B cell (primary cell): ENCODE data around the gene LIME1.

Experiments
- CTCF ChIP-seq: fragments of 200-600 bp; IDR thresholded peaks from one replicate; pipeline ENCODE4 v1.8.0; 2022; ENCODE audit warnings: antibody characterized with exemption, mild to moderate bottlenecking
- EZH2 ChIP-seq: IDR thresholded peaks from 2 replicates; pipeline ENCODE4 v1.6.1; 2012; ENCODE audit warnings: borderline replicate concordance, low read depth, mild to moderate bottlenecking, moderate library complexity, low read length; ENCODE audit not compliant: insufficient read depth, poor library complexity, severe bottlenecking

DNA sequence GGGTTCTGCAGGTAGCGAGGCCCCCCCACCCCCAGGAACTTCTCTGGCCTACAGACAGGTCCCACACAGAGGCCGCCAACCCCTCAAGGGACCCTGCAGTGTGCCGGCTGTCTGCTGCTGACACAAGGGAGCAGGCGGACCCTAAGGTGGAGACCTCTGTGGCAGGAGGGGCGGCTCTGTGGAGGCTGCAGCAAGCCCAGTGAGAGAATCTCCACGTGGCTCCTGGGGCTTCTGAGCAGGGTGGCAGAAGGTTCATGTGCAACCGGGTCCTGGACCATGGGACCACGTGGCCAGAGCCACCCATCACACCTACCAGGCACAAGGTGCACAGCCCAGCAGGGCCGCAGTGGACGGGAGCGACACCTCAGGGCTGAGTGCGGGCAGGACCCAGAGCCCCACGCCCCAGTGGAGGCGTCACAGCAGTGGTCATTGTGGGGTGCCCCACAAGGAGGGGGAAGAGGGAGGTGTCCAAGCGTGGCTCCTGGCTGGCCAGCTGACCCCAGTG is 32.9 kb upstream of the LIME1 start:
- no peak for TF ChIP-seq CTCF
- no peak for TF ChIP-seq EZH2
